ENCODE data around the gene MSMB. TPM values are rescaled to one million over a fixed set of nuclear protein-coding genes. Genes with fewer than 3 reads are reported as not detected.
"Not testable (repeated sequence)": the region's sequence is repeated elsewhere in the genome, so short reads cannot be mapped to it uniquely, and the experiment has no call there.

MSMB gene
- total RNA-seq, 1 donor from 2014 or later = 4.8 TPM

GRCh38 chr10:46069771-46070463, 23.8 kb upstream of the MSMB start:
- no peak for DNase-seq

GRCh38 chr10:46068905-46069304, 22.8 kb upstream of the MSMB start:
- no peak for DNase-seq

GRCh38 chr10:46068117-46068516, 22.0 kb upstream of the MSMB start:
- DNase-seq = no peak

- DNase-seq = no peak
Observed at GRCh38 chr10:46064269-46064817, 18.3 kb upstream of the MSMB start.

- no peak for DNase-seq
Observed at GRCh38 chr10:46062723-46063428, 16.8 kb upstream of the MSMB start.

- no peak for DNase-seq
Observed at GRCh38 chr10:46060706-46061105, 14.6 kb upstream of the MSMB start.

- not testable (repeated sequence) for DNase-seq
Observed at GRCh38 chr10:46057927-46058326, 11.9 kb upstream of the MSMB start.

GRCh38 chr10:46057038-46057437, 11.0 kb upstream of the MSMB start:
- no peak for DNase-seq

- no peak for DNase-seq
Observed at GRCh38 chr10:46055771-46056170, 9.7 kb upstream of the MSMB start.

- DNase-seq = no peak
Observed at GRCh38 chr10:46053534-46054434, 7.7 kb upstream of the MSMB start.

- no peak for DNase-seq
Observed at GRCh38 chr10:46052791-46053375, 6.8 kb upstream of the MSMB start.

- DNase-seq = no peak
Observed at GRCh38 chr10:46052057-46052790, 6.2 kb upstream of the MSMB start.

- DNase-seq = no peak
Observed at GRCh38 chr10:46050941-46051623, 5.0 kb upstream of the MSMB start.

GRCh38 chr10:46049497-46049831, 3.4 kb upstream of the MSMB start:
- not testable (repeated sequence) for DNase-seq

GRCh38 chr10:46048152-46048551, 2.1 kb upstream of the MSMB start:
- DNase-seq = no peak

- no peak for DNase-seq
Observed at GRCh38 chr10:46042527-46042926, 3.5 kb downstream of the MSMB start.

- no peak for DNase-seq
Observed at GRCh38 chr10:46040004-46040403, 6.1 kb downstream of the MSMB start.

GRCh38 chr10:46037107-46037825, 8.8 kb downstream of the MSMB start:
- DNase-seq = no peak

GRCh38 chr10:46035923-46036849, 9.9 kb downstream of the MSMB start:
- no peak for DNase-seq
